Mesothelial cell of epicardium (in vitro differentiated cells): Measurements from ENCODE around the gene MYCBP. TPM values are rescaled to one million over a fixed set of nuclear protein-coding genes. Genes with fewer than 3 reads are reported as not detected.
A peak's percentile ranks its signal among the peaks of the same experiment; 100 is the strongest.

Experiments
- DNase-seq, 2 experiments: peaks; one replicate each; pipeline ENCODE4 v3.0.0; 2021; ENCODE audit warnings: low spot score in 2 of 2; ENCODE audit not compliant: unreplicated experiment in 2 of 2
- H3K27ac Mint-ChIP-seq: 2 replicates; pipeline ENCODE4 v1.8.0; 2021; ENCODE audit warnings: mixed read lengths
- H3K27me3 Mint-ChIP-seq: 2 replicates; pipeline ENCODE4 v1.8.0; 2021; ENCODE audit warnings: low read depth, mixed read lengths
- H3K36me3 Mint-ChIP-seq: 2 replicates; pipeline ENCODE4 v1.8.0; 2021; ENCODE audit warnings: mixed read lengths
- H3K4me1 Mint-ChIP-seq: 2 replicates; pipeline ENCODE4 v1.8.0; 2021; ENCODE audit warnings: mixed read lengths
- H3K4me3 Mint-ChIP-seq: 2 replicates; pipeline ENCODE4 v1.8.0; 2021; ENCODE audit warnings: mild to moderate bottlenecking, moderate library complexity, mixed read lengths
- H3K9me3 Mint-ChIP-seq: 2 replicates; pipeline ENCODE4 v1.8.0; 2021; ENCODE audit warnings: mixed read lengths
- CTCF ChIP-seq: fragments of 200-600 bp; sonication (generic); IDR thresholded peaks from one replicate; pipeline ENCODE4 v1.5.0; 2021; ENCODE audit warnings: antibody characterized with exemption; ENCODE audit not compliant: unreplicated experiment
- total RNA-seq: library from RNA; stranded (reverse); gene quantifications from 3 replicates; pipeline ENCODE4 v1.2.1, GENCODE V29; 2021

The MYCBP gene
- total RNA-seq, 1 donor from 2014 or later = 12.2 TPM

GRCh38 chr1:38867208-38867607, 5.9 kb downstream of the MYCBP start:
- H3K4me1 Mint-ChIP-seq = peaks cover 4% of the 10 kb centered on the region
- H3K4me3 Mint-ChIP-seq = no peak overlapping the region
- no peak for DNase-seq
- no peaks in the 10 kb centered on the region for H3K9me3 Mint-ChIP-seq
- peaks cover 2% of the 10 kb centered on the region for H3K36me3 Mint-ChIP-seq
- no peak for TF ChIP-seq CTCF
- H3K27ac Mint-ChIP-seq = no peak overlapping the region
- no peaks in the 10 kb centered on the region for H3K27me3 Mint-ChIP-seq

GRCh38 chr1:38865112-38865715, 7.9 kb downstream of the MYCBP start:
- no peaks in the 10 kb centered on the region for H3K9me3 Mint-ChIP-seq
- DNase-seq = no peak
- H3K4me3 Mint-ChIP-seq = no peak overlapping the region
- H3K4me1 Mint-ChIP-seq = peaks cover 9% of the 10 kb centered on the region
- TF ChIP-seq CTCF = no peak
- peaks cover 2% of the 10 kb centered on the region for H3K36me3 Mint-ChIP-seq
- no peak overlapping the region for H3K27ac Mint-ChIP-seq
- no peaks in the 10 kb centered on the region for H3K27me3 Mint-ChIP-seq

- peak overlapping the region; percentile 86 for H3K27ac Mint-ChIP-seq
- peak overlapping the region; percentile 87 for H3K4me3 Mint-ChIP-seq
- H3K9me3 Mint-ChIP-seq = no peaks in the 10 kb centered on the region
- DNase-seq = no peak
- peaks cover 5% of the 10 kb centered on the region for H3K36me3 Mint-ChIP-seq
- peaks cover 32% of the 10 kb centered on the region for H3K4me1 Mint-ChIP-seq
- no peak for TF ChIP-seq CTCF
- no peaks in the 10 kb centered on the region for H3K27me3 Mint-ChIP-seq
Measured at GRCh38 chr1:38860454-38860795, 12.7 kb downstream of the MYCBP start.

- Mint-ChIP-seq H3K36me3 (peaks cover 10% of the 10 kb centered on the region), H3K27me3 (no peaks in the 10 kb centered on the region), H3K4me1 (peaks cover 32% of the 10 kb centered on the region), H3K27ac (peak within 1 kb of the TSS; percentile 95), H3K9me3 (no peaks in the 10 kb centered on the region), H3K4me3 (peak within 1 kb of the TSS; percentile 87)
- TF ChIP-seq CTCF = no peak
- peak; percentile 97 to 98 for DNase-seq
Measured at GRCh38 chr1:38859561-38860453, 13.3 kb downstream of the MYCBP start, which contains the start of gene RRAGC. Gene RRAGC (minus strand): TSS chr1:38859772. CDS start chr1:38859646, 126 bp downstream.

- peak in 1 of 2 experiments; percentile 19 for DNase-seq
- no peak for TF ChIP-seq CTCF
- Mint-ChIP-seq H3K9me3 (no peaks in the 10 kb centered on the region), H3K4me3 (peak overlapping the region; percentile 87), H3K4me1 (peaks cover 32% of the 10 kb centered on the region), H3K27me3 (no peaks in the 10 kb centered on the region), H3K27ac (peak overlapping the region; percentile 95), H3K36me3 (peaks cover 12% of the 10 kb centered on the region)
Measured at GRCh38 chr1:38858833-38859560, 14.2 kb downstream of the MYCBP start.
